ENCODE results near the gene ARAP2. TPM values are rescaled to one million over a fixed set of nuclear protein-coding genes. Genes with fewer than 3 reads are reported as not detected.
"Not testable (repeated sequence)": the region's sequence is repeated elsewhere in the genome, so short reads cannot be mapped to it uniquely, and the experiment has no call there.

The ARAP2 gene
- total and polyA plus RNA-seq, 10 donors = 6.8 to 161 (median 69.6) TPM

GRCh38 chr4:36183665-36184393, 60.5 kb downstream of the ARAP2 start:
- Histone ChIP-seq H3K27me3 (replicated peaks in 1 of 7) (no peaks in the 10 kb centered on the region), H3K27ac (no peak overlapping the region), H3K4me1 (peaks cover 0 to 17% (median 0%) of the 10 kb centered on the region in 6 donors), H3K36me3 (peaks cover 0 to 75% (median 16%) of the 10 kb centered on the region in 6 donors), H3K4me3 (no peak overlapping the region), H3K9me3 (no peaks in the 10 kb centered on the region)
- TF ChIP-seq POLR2AphosphoS5 (IDR thresholded peaks at IDR 0.05) (no peak), POLR2A (IDR thresholded peaks at IDR 0.05) (no peak)
- TF ChIP-seq, protein P1, sequence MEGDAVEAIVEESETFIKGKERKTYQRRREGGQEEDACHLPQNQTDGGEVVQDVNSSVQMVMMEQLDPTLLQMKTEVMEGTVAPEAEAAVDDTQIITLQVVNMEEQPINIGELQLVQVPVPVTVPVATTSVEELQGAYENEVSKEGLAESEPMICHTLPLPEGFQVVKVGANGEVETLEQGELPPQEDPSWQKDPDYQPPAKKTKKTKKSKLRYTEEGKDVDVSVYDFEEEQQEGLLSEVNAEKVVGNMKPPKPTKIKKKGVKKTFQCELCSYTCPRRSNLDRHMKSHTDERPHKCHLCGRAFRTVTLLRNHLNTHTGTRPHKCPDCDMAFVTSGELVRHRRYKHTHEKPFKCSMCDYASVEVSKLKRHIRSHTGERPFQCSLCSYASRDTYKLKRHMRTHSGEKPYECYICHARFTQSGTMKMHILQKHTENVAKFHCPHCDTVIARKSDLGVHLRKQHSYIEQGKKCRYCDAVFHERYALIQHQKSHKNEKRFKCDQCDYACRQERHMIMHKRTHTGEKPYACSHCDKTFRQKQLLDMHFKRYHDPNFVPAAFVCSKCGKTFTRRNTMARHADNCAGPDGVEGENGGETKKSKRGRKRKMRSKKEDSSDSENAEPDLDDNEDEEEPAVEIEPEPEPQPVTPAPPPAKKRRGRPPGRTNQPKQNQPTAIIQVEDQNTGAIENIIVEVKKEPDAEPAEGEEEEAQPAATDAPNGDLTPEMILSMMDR (IDR thresholded peaks at IDR 0.05 in 8 of 11, conservative IDR thresholded peaks at IDR 0.05 in 3 of 11) = no peak
- 86 to 93% (median 90%) methylated on average over 5 of the region's 5 CpGs for WGBS, 5 donors
- no peak for DNase-seq
- intact Hi-C loops (cut with DNase I; ENCODE audit: low total_unique reads) = no loop called here

GRCh38 chr4:36183232-36183631, 61.1 kb downstream of the ARAP2 start:
- intact Hi-C loops (cut with DNase I; ENCODE audit: low total_unique reads) = no loop called here
- H3K4me3 ChIP-seq = no peak overlapping the region
- peaks cover 0 to 11% (median 0%) of the 10 kb centered on the region in 6 donors for H3K4me1 ChIP-seq
- no peak for DNase-seq
- no peak overlapping the region for H3K27ac ChIP-seq
- H3K36me3 ChIP-seq = peaks cover 0 to 80% (median 16%) of the 10 kb centered on the region in 6 donors
- H3K9me3 ChIP-seq = no peaks in the 10 kb centered on the region
- WGBS, 5 donors = 61 to 75% (median 65%) methylated on average over 3 of the region's 3 CpGs
- no peaks in the 10 kb centered on the region for H3K27me3 ChIP-seq (replicated peaks in 1 of 7)
- no peak for TF ChIP-seq POLR2AphosphoS5 (IDR thresholded peaks at IDR 0.05)
- TF ChIP-seq, protein P1 (IDR thresholded peaks at IDR 0.05 in 8 of 11, conservative IDR thresholded peaks at IDR 0.05 in 3 of 11) = no peak
- TF ChIP-seq POLR2A (IDR thresholded peaks at IDR 0.05) = no peak

DNA sequence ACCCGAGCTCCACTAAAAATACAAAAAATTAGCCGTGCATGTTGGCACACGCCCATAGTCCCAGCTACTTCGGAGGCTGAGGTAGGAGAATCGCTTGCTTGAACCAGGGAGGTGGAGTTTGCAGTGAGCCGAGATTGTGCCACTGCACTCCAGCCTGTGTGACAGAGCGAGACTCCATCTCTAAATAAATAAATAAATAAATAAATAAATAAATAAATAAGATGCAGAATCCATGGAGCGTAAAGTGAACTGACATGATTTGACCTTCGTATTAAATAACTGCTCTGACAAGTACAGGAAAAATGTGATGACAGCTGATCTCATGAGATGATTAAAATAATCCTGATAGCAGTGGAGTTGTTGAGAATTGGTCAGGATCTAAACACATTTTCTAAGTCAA, 62.0 kb downstream of the ARAP2 start:
- peak; percentile 22 for DNase-seq

GRCh38 chr4:36180206-36180605, 64.1 kb downstream of the ARAP2 start:
- Histone ChIP-seq H3K4me3 (no peak overlapping the region), H3K27me3 (replicated peaks in 1 of 7) (no peaks in the 10 kb centered on the region), H3K36me3 (peaks cover 0 to 87% (median 2%) of the 10 kb centered on the region in 6 donors), H3K27ac (no peak overlapping the region), H3K9me3 (no peaks in the 10 kb centered on the region), H3K4me1 (no peaks in the 10 kb centered on the region)
- no peak for DNase-seq
- WGBS, 5 donors = 94 to 99% (median 96%) methylated on average over 6 of the region's 6 CpGs
- TF ChIP-seq POLR2AphosphoS5 (IDR thresholded peaks at IDR 0.05) = no peak
- TF ChIP-seq POLR2A (IDR thresholded peaks at IDR 0.05) = no peak
- intact Hi-C loops (cut with DNase I; ENCODE audit: low total_unique reads) = no loop called here

More for the DNA sequence above, 62.0 kb downstream of the ARAP2 start:
- H3K27ac ChIP-seq; H3K4me1 ChIP-seq; H3K9me3 ChIP-seq; H3K4me3 ChIP-seq; intact Hi-C loops (cut with DNase I; ENCODE audit: low total_unique reads); H3K27me3 ChIP-seq (replicated peaks in 1 of 7): not testable (repeated sequence)
- 84 to 99% (median 90%) methylated on average over 9 of the region's 9 CpGs for WGBS, 5 donors
- peaks cover 0 to 87% (median 16%) of the 10 kb centered on the region in 6 donors for H3K36me3 ChIP-seq

GRCh38 chr4:36178484-36178883, 65.8 kb downstream of the ARAP2 start:
- no peaks in the 10 kb centered on the region for H3K9me3 ChIP-seq
- H3K27ac ChIP-seq = no peak overlapping the region
- DNase-seq = no peak
- TF ChIP-seq, protein P1 (IDR thresholded peaks at IDR 0.05 in 8 of 11, conservative IDR thresholded peaks at IDR 0.05 in 3 of 11) = no peak
- TF ChIP-seq POLR2AphosphoS5 (IDR thresholded peaks at IDR 0.05) (no peak), POLR2A (IDR thresholded peaks at IDR 0.05) (no peak)
- peaks cover 0 to 91% (median 0%) of the 10 kb centered on the region in 6 donors for H3K36me3 ChIP-seq
- no peak overlapping the region for H3K4me3 ChIP-seq
- no peaks in the 10 kb centered on the region for H3K4me1 ChIP-seq
- no peaks in the 10 kb centered on the region for H3K27me3 ChIP-seq (replicated peaks in 1 of 7)
- intact Hi-C loops (cut with DNase I; ENCODE audit: low total_unique reads) = no loop called here
- 74 to 89% (median 87%) methylated on average over 3 of the region's 3 CpGs for WGBS, 5 donors

All from spleen (tissue), 11 donors.